ENCODE measurements around the gene BBS9. TPM values are rescaled to one million over a fixed set of nuclear protein-coding genes. Genes with fewer than 3 reads are reported as not detected.
"Not testable (repeated sequence)": the region's sequence is repeated elsewhere in the genome, so short reads cannot be mapped to it uniquely, and the experiment has no call there.

BBS9 gene
- polyA plus RNA-seq, 1 experiment: 6.5 TPM

- no peak for TF ChIP-seq CTCF (IDR thresholded peaks at IDR 0.05; ENCODE audit: insufficient read depth, low read depth, low read length)
- CTCF ChIA-PET: interaction anchor here (0.9 kb wide), 1 partner anchor 14 kb away, joined by 3 read pairs; no protein-coding TSS in a partner anchor
Observed at GRCh38 chr7:33251301-33251700, 121.9 kb downstream of the BBS9 start.

GRCh38 chr7:33258491-33258951 is 129.2 kb downstream of the BBS9 start:
- CTCF ChIA-PET: no interaction called here
- no peak overlapping the region for H3K4me3 ChIP-seq (ENCODE audit: low read depth, low read length)

More at GRCh38 chr7:33251301-33251700, 121.9 kb downstream of the BBS9 start:
- H3K27me3 ChIP-seq (ENCODE audit: control insufficient read depth, insufficient read depth, low read length): no peaks in the 10 kb centered on the region
- POLR2A ChIA-PET: no interaction called here
- no peaks in the 10 kb centered on the region for H3K36me3 ChIP-seq (ENCODE audit: control insufficient read depth, insufficient read depth, low read length)
- H3K4me3 ChIP-seq (ENCODE audit: low read depth, low read length): no peak overlapping the region
- DNase-seq (ENCODE audit: low read depth): no peak

GRCh38 chr7:33261585-33261984 is 132.2 kb downstream of the BBS9 start:
- DNase-seq (ENCODE audit: low read depth): no peak
- Histone ChIP-seq H3K36me3 (ENCODE audit: control insufficient read depth, insufficient read depth, low read length) (no peaks in the 10 kb centered on the region), H3K4me3 (ENCODE audit: low read depth, low read length) (no peak overlapping the region), H3K27me3 (ENCODE audit: control insufficient read depth, insufficient read depth, low read length) (no peaks in the 10 kb centered on the region)
- no peak for TF ChIP-seq CTCF (IDR thresholded peaks at IDR 0.05; ENCODE audit: insufficient read depth, low read depth, low read length)
- ChIA-PET CTCF (interaction anchor here (0.7 to 1.3 kb wide), 3 partner anchors 15 to 618 kb away, joined by 3 read pairs; no protein-coding TSS in a partner anchor), POLR2A (no interaction called here)

More at GRCh38 chr7:33258491-33258951, 129.2 kb downstream of the BBS9 start:
- TF ChIP-seq CTCF (IDR thresholded peaks at IDR 0.05; ENCODE audit: insufficient read depth, low read depth, low read length): no peak
- POLR2A ChIA-PET: no interaction called here
- Histone ChIP-seq H3K36me3 (ENCODE audit: control insufficient read depth, insufficient read depth, low read length) (no peaks in the 10 kb centered on the region), H3K27me3 (ENCODE audit: control insufficient read depth, insufficient read depth, low read length) (no peaks in the 10 kb centered on the region)
- DNase-seq (ENCODE audit: low read depth): no peak

- Histone ChIP-seq H3K4me3 (ENCODE audit: low read depth, low read length) (no peak overlapping the region), H3K27me3 (ENCODE audit: control insufficient read depth, insufficient read depth, low read length) (no peaks in the 10 kb centered on the region), H3K36me3 (ENCODE audit: control insufficient read depth, insufficient read depth, low read length) (no peaks in the 10 kb centered on the region)
- POLR2A ChIA-PET: no interaction called here
- no peak for DNase-seq (ENCODE audit: low read depth)
- TF ChIP-seq CTCF (IDR thresholded peaks at IDR 0.05; ENCODE audit: insufficient read depth, low read depth, low read length): no peak
- CTCF ChIA-PET: interaction anchor here (1.3 kb wide), 1 partner anchor 14 kb away, joined by 3 read pairs; no protein-coding TSS in a partner anchor
Observed at GRCh38 chr7:33262476-33262875, 133.1 kb downstream of the BBS9 start.

DNA sequence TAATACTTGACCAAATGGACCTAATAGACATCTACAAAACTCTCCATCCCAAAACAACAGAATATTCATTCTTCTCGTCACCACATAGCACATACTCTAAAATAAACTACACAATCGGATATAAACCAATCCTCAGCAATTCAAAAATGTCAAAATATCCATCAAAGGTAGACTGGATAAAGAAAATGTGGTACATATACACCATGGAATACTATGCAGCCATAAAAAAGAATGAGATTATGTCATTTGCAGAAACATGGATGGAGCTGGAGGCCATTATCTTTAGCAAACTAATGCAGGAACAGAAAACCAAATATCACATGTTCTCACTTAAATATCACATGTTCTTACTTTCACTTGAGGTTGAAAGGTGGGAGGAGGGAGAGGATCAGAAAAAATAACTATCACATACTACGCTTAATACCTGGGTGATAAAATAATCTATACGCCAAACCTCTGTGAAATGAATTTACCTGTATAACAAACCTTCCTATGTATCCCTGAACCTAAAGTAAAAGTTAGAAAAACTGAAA is 142.5 kb downstream of the BBS9 start:
- H3K4me3 ChIP-seq (ENCODE audit: low read depth, low read length); CTCF ChIA-PET; DNase-seq (ENCODE audit: low read depth); H3K27me3 ChIP-seq (ENCODE audit: control insufficient read depth, insufficient read depth, low read length); POLR2A ChIA-PET; H3K36me3 ChIP-seq (ENCODE audit: control insufficient read depth, insufficient read depth, low read length): not testable (repeated sequence)

GRCh38 chr7:33273356-33273755 is 144.0 kb downstream of the BBS9 start:
- TF ChIP-seq CTCF (IDR thresholded peaks at IDR 0.05; ENCODE audit: insufficient read depth, low read depth, low read length): no peak
- H3K36me3 ChIP-seq (ENCODE audit: control insufficient read depth, insufficient read depth, low read length): no peaks in the 10 kb centered on the region
- CTCF ChIA-PET: no interaction called here
- no peak overlapping the region for H3K4me3 ChIP-seq (ENCODE audit: low read depth, low read length)
- POLR2A ChIA-PET: no interaction called here
- no peaks in the 10 kb centered on the region for H3K27me3 ChIP-seq (ENCODE audit: control insufficient read depth, insufficient read depth, low read length)
- DNase-seq (ENCODE audit: low read depth): no peak

All from BJ (cell line).